Measurements from ENCODE around the gene A4GALT. TPM values are rescaled to one million over a fixed set of nuclear protein-coding genes. Genes with fewer than 3 reads are reported as not detected.

The A4GALT gene
- total and polyA plus RNA-seq, 2 of the 13 experiments (the other 11 are each of a cell fraction or from before 2014, with no cell fraction given): 0.09 to 1.1 TPM

DNA sequence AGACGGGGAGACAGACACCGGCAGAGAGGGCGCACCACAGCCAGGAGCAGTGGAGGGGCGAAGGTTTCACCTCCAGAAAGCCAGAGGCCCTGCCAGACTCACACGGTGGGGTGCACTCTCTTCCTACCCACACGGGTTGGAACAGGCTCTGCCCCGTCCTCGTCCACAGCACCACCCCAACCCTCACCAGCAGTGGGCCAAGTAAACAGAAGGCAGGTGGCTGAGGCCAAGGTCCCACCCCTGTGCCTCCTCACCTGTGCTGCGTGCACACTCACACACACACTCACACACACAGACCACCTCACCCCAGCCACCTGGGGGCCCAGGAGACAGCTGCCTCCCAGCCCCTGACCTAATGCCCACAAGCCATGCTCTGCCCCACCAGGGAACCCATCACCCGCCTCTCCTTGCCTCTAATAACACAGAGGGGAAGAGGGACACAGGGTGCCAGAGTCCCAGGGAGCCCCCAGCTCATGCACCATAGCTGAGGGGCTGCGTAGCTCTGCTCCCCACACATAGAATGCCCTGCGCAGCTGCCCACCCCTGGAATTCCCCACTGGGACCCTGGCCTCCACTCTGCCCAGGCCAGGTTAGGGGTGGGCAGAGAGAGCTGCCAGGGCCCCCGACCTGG, 74.6 kb downstream of the A4GALT start (continued):
- TF ChIP-seq, protein P1, sequence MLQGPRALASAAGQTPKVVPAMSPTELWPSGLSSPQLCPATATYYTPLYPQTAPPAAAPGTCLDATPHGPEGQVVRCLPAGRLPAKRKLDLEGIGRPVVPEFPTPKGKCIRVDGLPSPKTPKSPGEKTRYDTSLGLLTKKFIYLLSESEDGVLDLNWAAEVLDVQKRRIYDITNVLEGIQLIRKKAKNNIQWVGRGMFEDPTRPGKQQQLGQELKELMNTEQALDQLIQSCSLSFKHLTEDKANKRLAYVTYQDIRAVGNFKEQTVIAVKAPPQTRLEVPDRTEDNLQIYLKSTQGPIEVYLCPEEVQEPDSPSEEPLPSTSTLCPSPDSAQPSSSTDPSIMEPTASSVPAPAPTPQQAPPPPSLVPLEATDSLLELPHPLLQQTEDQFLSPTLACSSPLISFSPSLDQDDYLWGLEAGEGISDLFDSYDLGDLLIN (CRISPR knock-in tag; IDR thresholded peaks at IDR 0.05; ENCODE audit: borderline replicate concordance): no peak
- TF ChIP-seq ZNF780A (CRISPR knock-in tag; IDR thresholded peaks at IDR 0.05) (no peak), U2AF1 (optimal IDR thresholded peaks at IDR 0.05; ENCODE audit: low read depth, low read length) (no peak), NR1H2 (CRISPR knock-in tag; IDR thresholded peaks at IDR 0.05; ENCODE audit: borderline replicate concordance, low read depth) (no peak), ZNF530 (CRISPR knock-in tag; IDR thresholded peaks at IDR 0.05; ENCODE audit: low read depth) (no peak), NCOA2 (CRISPR knock-in tag; IDR thresholded peaks at IDR 0.05) (no peak), GPN1 (CRISPR knock-in tag; IDR thresholded peaks at IDR 0.05; ENCODE audit: borderline replicate concordance) (no peak), ZNF263 (CRISPR knock-in tag; IDR thresholded peaks at IDR 0.05) (no peak), FIP1L1 (IDR thresholded peaks at IDR 0.05; ENCODE audit: borderline replicate concordance, insufficient read depth, low read depth, low read length) (no peak), ZNF562 (CRISPR knock-in tag; IDR thresholded peaks at IDR 0.05; ENCODE audit: borderline replicate concordance) (no peak), MIXL1 (CRISPR knock-in tag; IDR thresholded peaks at IDR 0.05) (no peak), ZNF672 (CRISPR knock-in tag; IDR thresholded peaks at IDR 0.05) (no peak), XRCC5 (optimal IDR thresholded peaks at IDR 0.05; ENCODE audit: low read length) (no peak), BHLHE40 (IDR thresholded peaks at IDR 0.05; ENCODE audit: low read length) (no peak), IKZF4 (CRISPR knock-in tag; IDR thresholded peaks at IDR 0.05; ENCODE audit: borderline replicate concordance, low read depth, not compliant biosample characterization) (no peak), ADNP (CRISPR knock-in tag; IDR thresholded peaks at IDR 0.05) (no peak), GZF1 (CRISPR knock-in tag; IDR thresholded peaks at IDR 0.05) (no peak), CBX2 (IDR thresholded peaks at IDR 0.05; ENCODE audit: low read depth, low read length) (no peak), CBX2 (CRISPR knock-in tag; IDR thresholded peaks at IDR 0.05; ENCODE audit: low read depth) (peak; percentile 37; the same call in 1 of the 2 replicates), KMT2A (CRISPR knock-in tag; IDR thresholded peaks at IDR 0.05) (0 out of 2 replicates have a peak, but pooled peaks have one; percentile 10), ZNF552 (CRISPR knock-in tag; IDR thresholded peaks at IDR 0.05; ENCODE audit: borderline replicate concordance) (no peak), SSRP1 (CRISPR knock-in tag; IDR thresholded peaks at IDR 0.05) (no peak), HCFC1 (IDR thresholded peaks at IDR 0.05; ENCODE audit: low read depth, low read length) (no peak), ZNF776 (CRISPR knock-in tag; IDR thresholded peaks at IDR 0.05) (no peak; the same call in 1 of the 2 replicates), AGO2 (optimal IDR thresholded peaks at IDR 0.05; ENCODE audit: low read depth, low read length) (peak; percentile 50)
- TF ChIP-seq, protein P2, sequence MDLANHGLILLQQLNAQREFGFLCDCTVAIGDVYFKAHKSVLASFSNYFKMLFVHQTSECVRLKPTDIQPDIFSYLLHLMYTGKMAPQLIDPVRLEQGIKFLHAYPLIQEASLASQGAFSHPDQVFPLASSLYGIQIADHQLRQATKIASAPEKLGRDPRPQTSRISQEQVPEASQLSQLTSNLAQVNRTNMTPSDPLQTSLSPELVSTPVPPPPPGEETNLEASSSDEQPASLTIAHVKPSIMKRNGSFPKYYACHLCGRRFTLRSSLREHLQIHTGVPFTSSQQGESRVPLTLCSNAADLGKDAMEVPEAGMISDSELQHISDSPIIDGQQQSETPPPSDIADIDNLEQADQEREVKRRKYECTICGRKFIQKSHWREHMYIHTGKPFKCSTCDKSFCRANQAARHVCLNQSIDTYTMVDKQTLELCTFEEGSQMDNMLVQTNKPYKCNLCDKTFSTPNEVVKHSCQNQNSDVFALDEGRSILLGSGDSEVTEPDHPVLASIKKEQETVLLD (CRISPR knock-in tag; IDR thresholded peaks at IDR 0.05; ENCODE audit: low read depth): no peak
- TF ChIP-seq, protein P3, sequence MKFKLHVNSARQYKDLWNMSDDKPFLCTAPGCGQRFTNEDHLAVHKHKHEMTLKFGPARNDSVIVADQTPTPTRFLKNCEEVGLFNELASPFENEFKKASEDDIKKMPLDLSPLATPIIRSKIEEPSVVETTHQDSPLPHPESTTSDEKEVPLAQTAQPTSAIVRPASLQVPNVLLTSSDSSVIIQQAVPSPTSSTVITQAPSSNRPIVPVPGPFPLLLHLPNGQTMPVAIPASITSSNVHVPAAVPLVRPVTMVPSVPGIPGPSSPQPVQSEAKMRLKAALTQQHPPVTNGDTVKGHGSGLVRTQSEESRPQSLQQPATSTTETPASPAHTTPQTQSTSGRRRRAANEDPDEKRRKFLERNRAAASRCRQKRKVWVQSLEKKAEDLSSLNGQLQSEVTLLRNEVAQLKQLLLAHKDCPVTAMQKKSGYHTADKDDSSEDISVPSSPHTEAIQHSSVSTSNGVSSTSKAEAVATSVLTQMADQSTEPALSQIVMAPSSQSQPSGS (CRISPR knock-in tag; IDR thresholded peaks at IDR 0.05): no peak
- TF ChIP-seq, protein P4, sequence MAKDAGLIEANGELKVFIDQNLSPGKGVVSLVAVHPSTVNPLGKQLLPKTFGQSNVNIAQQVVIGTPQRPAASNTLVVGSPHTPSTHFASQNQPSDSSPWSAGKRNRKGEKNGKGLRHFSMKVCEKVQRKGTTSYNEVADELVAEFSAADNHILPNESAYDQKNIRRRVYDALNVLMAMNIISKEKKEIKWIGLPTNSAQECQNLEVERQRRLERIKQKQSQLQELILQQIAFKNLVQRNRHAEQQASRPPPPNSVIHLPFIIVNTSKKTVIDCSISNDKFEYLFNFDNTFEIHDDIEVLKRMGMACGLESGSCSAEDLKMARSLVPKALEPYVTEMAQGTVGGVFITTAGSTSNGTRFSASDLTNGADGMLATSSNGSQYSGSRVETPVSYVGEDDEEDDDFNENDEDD (CRISPR knock-in tag; IDR thresholded peaks at IDR 0.05; ENCODE audit: borderline replicate concordance): peak; percentile 23; the same call in 1 of the 2 replicates

Data from HepG2 (cell line).